ENCODE data around the gene SPOCK1.

DNA sequence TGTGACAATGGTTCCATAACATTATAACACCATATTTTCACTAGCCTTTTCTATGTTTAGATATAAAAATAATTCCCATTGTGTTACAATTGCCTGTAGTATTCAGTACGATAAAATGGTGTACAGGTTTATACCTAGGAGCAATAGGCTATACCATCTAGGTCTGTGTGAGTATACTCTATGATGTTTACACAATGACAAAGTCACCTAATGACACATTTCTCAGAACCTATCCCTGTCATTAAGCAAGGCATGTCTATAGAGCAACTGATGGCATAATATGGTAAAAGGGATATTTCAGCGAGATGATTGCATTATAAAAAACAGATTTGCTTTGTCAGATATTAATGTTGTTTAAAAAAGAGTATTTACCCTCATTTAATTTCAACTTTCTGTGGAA lies 517.2 kb downstream of the SPOCK1 start:
- TF ChIP-seq, protein P1, sequence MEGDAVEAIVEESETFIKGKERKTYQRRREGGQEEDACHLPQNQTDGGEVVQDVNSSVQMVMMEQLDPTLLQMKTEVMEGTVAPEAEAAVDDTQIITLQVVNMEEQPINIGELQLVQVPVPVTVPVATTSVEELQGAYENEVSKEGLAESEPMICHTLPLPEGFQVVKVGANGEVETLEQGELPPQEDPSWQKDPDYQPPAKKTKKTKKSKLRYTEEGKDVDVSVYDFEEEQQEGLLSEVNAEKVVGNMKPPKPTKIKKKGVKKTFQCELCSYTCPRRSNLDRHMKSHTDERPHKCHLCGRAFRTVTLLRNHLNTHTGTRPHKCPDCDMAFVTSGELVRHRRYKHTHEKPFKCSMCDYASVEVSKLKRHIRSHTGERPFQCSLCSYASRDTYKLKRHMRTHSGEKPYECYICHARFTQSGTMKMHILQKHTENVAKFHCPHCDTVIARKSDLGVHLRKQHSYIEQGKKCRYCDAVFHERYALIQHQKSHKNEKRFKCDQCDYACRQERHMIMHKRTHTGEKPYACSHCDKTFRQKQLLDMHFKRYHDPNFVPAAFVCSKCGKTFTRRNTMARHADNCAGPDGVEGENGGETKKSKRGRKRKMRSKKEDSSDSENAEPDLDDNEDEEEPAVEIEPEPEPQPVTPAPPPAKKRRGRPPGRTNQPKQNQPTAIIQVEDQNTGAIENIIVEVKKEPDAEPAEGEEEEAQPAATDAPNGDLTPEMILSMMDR (conservative IDR thresholded peaks at IDR 0.05; ENCODE audit: low read depth, low read length): no peak
- TF ChIP-seq EZH2 (IDR thresholded peaks at IDR 0.05; ENCODE audit: low read length, unreplicated experiment): no peak
